Measurements from ENCODE around the gene CEP131.

GRCh38 chr17:81228420-81228819 lies 5.7 kb upstream of the CEP131 start:
- TF ChIP-seq CTCF (IDR thresholded peaks at IDR 0.05) (no peak), EP300 (IDR thresholded peaks at IDR 0.05) (no peak)

Data from sigmoid colon (tissue), 4 donors.